GM21619 (cell line): ENCODE measurements around the gene ARHGEF39.

Experiments used
- ATAC-seq: cut with Tn5 transposase; IDR thresholded peaks from one replicate; pipeline ENCODE4 v1.9.1; 2021; ENCODE audit not compliant: unreplicated experiment

ARHGEF39 gene

DNA sequence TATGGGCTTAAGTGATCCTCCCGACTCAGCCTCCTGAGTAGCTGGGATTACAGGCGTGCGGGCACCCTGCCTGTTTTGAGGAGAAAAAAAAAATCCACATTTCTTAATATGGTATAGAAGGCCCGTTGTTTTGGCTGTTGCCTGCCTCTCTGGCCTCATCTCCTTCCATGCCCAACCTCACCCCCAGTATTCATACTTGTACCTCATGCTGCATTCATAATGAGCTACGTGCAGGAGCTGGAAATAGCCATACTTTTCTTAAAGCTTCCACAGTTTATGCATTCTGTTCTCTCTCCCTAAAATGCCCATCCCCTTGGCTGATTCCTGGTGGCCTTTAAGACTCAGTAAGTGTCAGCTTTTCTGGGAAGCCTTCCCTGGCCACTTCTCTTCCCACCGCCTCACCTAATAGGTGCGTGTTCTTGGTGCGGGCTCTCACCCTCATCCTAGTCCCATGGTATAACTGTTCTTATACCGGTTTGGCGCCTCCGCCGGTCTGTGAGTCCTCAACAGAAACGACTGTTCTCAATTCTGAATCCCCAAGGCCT is 26.8 kb upstream of the ARHGEF39 start:
- no peak for ATAC-seq

DNA sequence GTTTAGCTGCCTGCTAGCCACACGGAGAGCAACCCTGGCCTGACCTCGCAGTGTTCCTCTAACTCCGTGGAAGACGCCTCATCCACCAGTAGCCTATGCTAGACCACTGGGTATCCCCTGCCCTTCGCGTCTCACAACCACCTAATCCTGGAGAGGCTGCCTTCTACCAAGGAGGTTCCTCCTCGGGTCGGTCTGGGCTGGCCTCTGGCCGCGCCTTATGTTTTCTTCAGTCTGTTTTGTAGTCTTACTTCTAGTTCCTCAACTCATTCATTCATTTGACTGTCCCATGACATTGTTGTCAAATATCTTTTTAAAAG is 26.3 kb upstream of the ARHGEF39 start:
- ATAC-seq: no peak

DNA sequence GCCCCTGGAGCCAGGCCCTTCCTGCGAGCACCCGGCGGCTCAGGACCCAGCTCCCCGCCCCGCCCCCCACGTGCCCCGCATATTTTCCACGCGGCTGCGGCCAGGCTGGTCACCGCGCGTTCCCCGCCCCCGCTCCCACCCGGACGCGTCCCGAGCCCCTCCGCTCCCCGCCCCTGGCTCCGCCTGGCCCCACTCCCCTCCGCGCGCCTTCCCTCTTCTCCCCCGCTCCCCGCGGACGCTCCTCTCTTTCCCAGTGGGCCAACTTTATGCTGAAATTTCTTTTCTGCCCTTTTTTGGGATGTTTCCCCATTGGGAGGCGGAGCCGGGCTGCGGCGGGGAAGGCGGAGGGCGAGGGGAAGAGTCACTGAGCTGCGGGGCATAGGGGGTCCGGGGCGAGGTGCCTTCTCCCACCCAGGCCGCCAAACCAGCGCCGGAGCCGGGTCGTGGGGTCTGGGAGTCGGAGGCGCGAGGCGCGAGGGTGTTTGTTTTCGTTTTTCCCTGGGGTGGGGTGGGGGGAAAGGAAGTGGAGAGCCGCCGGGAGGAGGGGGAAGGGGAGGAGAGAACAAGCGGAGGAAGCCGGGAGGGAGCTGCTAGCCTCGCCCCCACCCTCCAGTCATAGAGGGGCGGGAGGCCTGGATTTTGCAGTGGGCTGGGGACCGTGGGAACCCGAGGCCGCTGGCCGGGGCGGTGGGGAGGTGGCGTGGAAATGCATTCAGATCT is 25.8 kb upstream of the ARHGEF39 start:
- ATAC-seq: no peak

DNA sequence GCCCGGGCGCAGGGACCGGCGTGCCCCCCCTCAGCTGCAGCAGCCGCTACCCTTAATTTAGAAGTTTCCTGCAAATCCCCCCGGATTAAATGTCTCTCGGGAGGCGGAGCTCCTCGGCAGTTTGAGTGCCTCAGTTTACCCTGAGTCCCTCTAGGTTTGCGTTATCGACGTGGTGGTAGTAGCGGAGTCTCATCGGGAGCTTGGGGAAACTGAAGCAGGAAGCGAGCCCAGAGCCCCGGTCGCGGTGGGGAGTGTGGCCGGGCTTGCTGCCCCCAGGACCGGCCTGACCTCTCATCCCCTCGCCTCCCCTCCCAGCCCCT is 25.3 kb upstream of the ARHGEF39 start:
- ATAC-seq: no peak

DNA sequence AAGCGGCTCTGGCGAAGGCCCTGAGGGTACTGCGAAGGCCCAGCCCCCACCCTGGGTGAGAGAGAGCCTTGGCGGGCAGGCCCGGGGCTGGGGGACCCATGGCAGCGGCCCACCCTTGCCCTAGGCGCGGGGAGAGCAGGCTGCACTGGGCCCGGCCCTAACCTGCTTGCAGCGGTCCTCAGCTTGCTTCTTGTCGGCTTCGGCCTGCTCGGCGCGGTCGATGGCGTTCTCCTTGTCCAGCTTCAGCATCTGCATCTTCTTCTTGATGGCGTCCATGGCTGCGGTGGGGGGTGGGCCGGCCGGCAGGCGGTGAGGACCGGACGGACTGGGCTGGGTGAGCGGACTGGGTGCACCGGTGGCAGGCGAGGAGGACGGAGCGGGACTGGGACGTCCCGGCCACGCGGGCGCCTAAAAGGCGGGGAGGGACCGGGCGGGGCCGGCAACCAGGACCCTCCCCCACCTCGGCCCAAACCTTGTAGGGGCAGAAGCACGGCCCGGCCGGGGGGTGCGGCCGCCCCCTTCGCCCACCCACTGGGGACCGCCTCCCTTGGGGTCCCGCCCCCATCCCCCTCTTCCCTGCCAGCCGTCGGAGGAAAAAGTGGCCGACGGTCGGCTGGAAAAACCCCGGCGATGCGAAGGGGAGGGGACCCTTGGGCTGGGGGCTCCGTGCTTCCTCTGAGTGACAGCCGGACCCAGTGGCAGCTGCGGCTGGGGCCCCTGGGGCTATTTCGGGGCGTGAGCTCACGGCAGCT is 24.7 kb upstream of the ARHGEF39 start, which contains the start of gene TPM2:
TPM2 (minus strand) TSS at position 384 of the 752 bp plus-strand sequence; CDS start at position 276, 108 bp downstream.
- ATAC-seq: no peak

DNA sequence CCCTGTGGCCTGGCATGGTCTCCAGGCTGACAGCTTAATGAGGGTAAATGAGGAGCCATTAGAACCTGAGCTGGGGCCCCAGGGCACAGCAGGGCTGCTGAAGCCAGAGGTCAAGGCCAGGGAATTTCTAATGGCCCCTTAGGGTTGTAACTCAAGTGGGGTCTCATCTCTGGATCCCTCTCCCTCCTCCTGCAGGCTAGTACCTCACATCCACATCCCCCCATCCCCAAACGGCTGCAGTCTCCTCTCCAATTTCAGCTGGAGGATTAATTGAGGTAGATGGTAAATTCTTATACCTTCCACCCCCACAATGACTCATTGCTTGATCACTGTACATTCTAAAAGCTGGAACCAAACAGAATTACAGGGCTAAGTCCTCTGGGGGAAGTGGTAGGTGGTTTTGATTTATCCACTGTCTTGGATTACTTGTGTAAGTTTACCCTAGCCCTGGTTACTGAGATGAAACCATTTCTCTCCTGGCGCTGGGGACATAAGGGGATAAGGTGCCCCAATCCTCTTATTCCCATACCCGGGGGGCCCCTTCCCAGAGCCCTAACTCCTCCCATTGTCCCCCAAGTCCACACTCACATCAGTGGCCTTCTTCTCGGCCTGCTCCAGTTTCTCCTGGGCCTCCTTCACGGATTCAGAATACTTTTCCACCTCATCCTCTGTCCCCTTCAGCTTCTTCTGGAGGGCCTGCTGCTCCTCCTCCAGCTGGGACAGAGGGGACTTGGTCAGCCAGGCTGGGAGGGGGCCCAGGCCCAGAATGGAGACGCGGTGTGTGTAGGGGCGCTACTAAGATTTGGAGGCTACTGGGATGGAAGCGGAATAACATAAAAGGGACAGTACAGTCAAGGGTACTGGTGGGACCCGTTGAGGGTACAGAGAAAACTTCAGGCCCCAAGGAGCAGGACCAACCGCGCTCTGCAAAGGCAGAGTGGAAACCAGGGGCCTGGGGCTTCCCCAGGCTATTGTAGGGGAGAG is 23.9 kb upstream of the ARHGEF39 start:
- no peak for ATAC-seq

DNA sequence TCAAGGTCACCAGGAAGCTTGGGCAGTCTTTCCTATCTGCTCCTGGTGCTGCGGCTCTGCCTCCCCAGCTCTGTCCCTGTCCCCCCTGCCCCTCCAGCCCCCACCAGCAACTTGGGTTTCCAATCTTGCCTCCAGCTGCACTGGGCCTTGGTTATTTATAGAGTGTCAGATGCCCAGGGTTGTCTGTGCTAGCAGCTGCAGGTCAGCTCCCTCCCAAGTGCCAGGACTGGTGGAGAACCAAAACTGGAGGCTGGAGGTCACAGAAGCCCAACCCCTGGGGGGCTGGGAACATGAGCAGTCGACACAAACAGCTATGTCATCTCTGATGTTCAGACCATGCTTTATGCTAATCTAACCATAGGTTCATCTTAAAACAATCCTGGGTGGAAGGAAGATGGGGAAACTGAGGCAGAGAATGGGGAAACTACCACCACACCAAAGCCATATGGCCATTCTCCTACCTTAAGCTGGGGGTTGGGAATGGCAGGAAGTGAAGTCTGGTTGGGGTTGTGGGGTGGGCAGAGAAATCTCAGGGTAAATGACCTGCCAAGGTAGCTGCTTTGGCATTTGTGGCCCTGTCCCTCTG is 23.1 kb upstream of the ARHGEF39 start:
- no peak for ATAC-seq

DNA sequence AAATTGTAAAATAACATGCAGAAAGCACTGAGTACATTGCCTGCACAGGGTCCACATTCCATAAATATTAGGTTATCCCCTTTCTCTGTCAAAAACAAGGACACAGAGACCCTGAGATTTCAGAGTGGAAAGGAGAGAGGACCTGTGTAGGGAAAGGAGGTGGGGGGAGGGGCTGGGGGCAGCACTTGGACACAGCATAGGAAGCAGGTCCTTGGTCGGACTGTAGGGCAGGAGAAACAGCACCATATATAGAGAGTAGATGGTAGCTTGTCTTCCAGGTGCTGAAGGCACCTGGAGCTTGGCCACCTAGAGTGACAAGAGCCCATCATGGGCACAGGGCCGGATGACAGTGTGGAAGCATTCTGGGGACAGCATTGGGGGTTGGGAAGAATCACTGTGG is 22.3 kb upstream of the ARHGEF39 start:
- ATAC-seq: no peak

DNA sequence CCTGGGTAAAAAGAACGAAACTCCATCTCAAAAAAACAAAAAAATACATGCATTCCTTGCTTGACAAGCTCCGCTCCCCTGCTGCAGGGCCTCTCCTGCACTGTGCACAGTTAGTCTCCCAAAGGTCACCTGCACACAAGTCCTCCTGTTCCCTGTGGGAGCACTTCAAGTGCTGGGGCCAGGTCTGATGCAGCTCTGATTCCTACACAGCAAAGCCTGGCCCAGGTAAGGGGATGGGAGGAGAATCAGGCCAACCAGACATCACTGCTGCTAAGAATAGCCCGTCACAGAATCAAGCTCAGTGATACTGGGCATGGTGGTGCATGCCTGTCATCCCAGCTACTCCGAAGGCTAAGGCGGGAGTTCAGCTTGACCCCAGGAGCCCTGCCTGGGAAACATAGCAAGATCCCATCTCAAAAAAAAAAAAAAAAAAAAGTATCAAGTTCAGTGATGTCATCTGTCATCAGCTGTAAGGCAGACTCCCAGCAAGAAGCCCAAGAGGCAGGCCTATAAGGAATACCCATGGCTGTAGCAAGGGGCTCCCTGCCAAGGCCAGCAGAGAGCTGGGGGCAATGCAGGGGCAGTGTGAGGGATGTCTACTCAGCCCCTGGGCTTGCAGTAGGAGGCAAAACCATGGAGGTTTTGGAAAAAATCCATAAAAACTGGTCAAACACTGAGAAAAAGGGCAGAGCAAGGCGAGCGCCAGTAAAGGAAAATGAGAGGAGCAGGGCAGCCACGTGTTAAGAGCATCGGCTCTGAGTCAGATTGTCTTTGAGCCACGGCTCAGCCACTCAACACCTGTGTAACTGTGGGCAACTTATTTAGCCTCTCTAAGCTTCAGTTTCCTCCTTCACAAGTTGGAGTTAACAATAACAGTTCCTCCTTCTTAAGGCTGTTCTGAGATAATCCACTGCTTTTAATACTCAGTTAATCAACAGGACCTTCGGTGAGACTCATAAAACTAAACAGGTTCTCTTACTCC is 21.5 kb upstream of the ARHGEF39 start:
- ATAC-seq: no peak

DNA sequence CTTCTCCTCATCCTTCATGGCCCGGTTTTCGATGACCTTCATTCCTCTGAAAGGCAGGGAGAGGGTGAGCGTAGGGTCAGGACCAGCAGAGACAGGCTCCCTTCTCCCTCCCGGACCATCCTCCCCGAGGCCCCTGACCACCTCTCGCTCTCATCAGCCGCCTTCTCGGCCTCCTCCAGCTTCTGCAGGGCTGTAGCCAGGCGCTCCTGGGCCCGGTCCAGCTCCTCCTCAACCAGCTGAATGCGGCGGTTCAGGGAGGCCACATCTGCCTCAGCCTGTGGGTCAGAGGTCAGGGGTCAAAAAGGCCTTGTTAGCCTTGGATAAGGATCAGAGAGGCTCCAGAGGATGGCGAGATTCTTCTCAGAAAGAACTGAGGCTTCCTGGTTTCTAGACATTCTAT is 20.5 kb upstream of the ARHGEF39 start:
- no peak for ATAC-seq

DNA sequence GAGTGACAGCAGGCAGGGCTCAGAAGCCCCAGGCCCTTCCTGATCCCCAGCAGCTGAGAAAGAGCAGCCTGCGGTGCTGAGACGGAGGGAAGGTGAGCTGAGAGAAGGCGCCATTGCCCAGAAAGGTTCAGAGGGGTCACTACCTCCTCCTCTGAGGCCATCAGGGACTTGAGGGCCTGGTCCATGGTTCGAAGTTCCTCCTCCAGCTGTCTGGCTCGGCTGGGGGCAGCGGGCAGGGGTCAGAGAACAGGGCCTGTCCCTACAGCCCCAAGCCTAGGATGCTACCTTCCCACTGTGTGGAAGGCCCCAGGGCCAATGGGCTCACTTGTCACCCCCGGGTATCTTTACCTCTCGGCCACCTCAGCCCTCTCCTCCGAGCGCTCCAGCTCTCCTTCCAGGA is 19.9 kb upstream of the ARHGEF39 start:
- ATAC-seq: no peak

DNA sequence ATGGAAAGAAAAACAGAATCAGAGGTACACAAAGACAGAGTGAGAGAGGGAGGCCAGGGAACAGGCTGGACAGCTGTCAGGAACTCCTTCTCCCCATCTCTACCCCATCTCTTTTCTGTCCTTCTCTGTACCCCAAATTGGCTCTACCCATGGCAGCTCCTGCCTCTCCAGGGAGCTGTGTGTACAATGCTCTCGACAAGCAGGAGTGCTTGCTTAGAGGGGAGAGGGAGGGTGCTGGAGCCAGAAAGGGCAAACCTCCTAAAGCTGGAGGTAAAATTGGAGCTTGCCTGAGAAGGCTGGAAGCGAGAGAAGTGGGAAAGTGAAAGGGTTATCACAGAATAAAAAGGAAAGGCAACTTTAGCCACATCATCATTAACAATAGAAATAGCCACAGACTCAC is 18.3 kb upstream of the ARHGEF39 start:
- ATAC-seq: no peak

DNA sequence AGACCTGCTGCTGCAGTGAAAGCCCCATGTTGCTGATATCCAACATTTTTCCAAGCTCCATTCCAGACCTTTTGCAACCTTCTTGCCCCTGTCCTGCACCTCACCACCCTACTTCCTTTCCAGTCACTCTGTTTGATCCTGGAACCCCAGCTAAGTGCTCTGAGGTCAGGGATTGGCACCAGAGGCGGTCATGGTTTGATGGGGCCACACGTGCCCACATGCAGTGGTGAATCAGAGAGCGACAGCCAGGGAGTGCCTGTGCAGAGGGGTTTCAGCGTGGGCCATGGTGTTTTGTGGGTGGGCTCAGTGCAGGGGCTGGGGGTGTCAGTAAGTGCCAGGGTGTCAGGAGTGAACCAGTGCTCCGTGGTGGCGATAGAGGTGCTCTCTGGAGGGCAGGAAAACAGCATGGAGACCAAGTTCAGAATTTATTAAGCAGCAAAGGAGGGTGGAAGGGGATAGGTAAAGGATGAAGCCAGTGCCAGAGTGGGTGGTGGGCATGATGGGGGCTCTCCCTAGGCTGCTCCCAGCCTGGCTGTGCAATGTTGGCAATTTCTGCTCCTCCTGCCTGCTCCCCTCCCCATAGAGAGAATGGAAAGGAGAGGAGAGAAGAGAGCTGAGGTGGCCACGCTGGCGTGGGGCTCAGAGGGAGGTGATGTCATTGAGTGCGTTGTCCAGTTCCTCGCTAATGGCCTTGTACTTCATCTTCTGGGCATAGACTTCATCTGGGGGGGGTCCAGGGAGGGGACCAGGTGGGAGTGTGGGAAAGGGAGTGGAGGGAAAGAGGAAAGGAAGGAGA is 17.7 kb upstream of the ARHGEF39 start:
- ATAC-seq: no peak

DNA sequence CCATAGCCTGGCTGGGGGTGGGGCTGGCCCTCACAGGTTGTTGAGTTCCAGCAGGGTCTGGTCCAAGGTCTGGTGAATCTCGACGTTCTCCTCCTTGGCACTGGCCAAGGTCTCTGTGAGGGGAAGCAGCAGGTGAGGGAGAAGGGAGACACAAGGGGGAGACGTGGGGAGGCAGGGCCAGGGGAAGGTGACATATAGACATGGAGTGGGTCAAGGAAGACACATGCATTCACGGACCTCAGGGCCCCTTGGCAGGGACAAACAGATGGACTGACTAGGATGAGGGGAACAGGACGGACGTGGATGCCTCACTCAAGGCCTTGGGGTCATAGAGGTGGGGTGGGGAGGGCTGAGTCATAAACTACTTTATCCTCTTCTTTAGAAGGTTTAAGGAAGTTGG is 17.1 kb upstream of the ARHGEF39 start:
- no peak for ATAC-seq

DNA sequence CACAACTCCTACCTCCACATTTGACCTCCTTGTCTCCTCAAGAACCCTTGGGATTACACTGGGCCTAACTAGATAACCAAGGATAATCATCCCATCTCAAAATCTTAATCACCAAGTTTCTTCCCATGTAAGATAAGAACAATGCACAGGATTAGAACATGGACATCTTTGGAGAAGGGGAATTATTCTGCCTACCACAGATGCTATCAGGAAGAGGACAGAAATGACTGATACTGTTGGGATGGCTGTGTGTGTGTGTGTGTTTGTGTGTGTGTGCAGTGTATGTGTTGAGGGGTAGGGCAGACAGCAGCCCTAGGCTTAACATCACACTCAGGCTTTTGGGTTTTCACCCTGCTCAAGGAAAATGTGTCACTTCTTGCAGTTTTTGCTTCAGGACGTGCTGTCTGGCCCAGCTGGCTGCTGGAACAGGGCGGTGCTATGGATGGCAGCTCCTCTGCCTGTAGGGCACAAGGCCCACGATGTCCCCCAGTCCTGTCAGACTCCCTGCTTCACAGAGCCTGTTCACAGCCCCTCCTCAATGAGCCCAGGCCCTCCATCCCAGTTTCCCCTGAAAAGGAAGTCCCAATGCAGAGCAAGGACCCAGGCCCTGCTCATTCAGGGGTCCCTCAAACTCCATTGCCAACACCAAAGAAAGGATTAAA is 16.5 kb upstream of the ARHGEF39 start:
- ATAC-seq: no peak

DNA sequence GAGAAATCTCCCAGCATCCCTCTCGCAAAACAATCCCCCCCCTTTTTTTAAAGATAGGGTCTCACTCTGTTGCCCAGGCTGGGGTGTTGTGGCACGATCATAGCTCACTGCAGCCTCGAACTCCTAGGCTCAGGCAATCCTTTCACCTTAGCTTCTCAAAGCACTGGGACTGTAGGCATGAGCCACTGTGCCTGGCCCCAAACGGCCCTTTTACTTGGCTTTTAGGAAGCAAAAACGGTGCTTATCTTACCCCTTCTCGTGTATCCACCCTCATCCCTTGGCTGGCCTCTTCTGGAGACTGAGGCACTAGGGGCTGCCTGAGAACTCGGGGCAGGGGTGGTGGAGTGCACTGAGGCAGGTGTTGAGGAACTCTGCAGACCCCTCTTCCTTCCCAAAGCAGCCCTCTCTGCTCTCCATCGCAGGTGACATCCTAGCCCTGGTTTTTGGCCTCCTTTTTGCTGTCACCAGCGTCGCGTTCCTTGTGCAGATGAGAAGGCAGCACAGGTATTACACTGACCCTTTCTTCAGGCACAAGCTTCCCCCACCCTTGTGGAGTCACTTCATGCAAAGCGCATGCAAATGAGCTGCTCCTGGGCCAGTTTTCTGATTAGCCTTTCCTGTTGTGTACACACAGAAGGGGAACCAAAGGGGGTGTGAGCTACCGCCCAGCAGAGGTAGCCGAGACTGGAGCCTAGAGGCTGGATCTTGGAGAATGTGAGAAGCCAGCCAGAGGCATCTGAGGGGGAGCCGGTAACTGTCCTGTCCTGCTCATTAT is 15.5 kb upstream of the ARHGEF39 start:
- ATAC-seq: no peak

DNA sequence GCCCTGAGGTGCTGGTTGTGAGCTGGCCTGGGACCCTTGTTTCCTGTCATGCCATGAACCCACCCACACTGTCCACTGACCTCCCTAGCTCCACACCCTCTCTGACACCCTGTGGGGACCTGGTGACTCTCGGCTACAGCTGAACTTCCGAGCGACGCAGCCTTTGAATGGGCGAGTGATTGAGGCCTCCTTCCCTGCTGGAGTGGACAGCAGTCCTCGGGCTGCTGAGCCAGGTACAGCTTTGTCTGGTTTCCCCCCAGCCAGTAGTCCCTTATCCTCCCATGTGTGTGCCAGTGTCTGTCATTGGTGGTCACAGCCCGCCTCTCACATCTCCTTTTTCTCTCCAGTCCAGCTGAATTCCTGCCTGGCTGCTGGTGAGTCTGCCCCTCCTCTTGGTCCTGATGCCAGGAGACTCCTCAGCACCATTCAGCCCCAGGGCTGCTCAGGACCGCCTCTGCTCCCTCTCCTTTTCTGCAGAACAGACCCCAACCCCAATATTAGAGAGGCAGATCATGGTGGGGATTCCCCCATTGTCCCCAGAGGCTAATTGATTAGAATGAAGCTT is 14.9 kb upstream of the ARHGEF39 start:
- ATAC-seq: no peak
